ENCODE results near the gene CHSY3.
A peak's percentile ranks its signal among the peaks of the same experiment; 100 is the strongest.

CHSY3 gene

DNA sequence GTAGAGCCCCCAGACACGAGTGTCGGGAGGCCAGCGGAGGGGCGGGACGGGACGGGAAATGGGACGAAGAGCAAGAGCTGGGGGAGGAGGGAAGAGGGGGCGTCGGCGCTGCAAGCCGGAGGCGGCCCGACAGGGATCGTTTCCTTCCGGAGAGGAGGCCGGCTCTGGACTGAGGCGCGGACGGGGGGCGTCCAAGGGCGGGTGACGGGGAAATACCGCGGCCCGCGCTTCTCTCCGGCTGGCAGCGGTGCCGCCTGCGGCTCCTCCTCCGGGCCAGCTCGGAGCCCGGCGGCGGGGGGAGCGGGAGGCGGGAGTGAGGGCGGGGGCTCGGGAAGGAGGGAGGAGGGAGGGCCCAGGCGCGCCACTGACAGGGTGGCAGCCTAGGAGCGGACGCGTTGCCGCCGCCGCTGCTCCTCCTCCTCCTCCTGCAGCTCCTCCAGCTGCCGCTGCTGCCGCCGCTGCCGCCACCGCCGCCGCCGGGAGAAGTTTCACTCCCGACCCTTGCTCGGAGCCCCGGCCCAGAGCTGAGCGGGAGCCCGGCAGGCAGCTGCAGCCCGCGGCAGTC is at the start of gene CHSY3:
Gene CHSY3, plus strand, starts transcription at position 364 of the 565 bp plus-strand sequence.
- TF ChIP-seq ZNF274 (IDR thresholded peaks at IDR 0.05; ENCODE audit: low read depth, low read length) = no peak
- H3K4me3 ChIP-seq (ENCODE audit: low read length) = peak within 1 kb of the TSS; percentile 41; the same call in 1 of the 2 replicates

- no peak for TF ChIP-seq ZNF274 (IDR thresholded peaks at IDR 0.05; ENCODE audit: low read depth, low read length)
- no peak overlapping the region for H3K4me3 ChIP-seq (ENCODE audit: low read length)
Observed at GRCh38 chr5:129856325-129856724, 47.9 kb upstream of the CHSY3 start.

DNA sequence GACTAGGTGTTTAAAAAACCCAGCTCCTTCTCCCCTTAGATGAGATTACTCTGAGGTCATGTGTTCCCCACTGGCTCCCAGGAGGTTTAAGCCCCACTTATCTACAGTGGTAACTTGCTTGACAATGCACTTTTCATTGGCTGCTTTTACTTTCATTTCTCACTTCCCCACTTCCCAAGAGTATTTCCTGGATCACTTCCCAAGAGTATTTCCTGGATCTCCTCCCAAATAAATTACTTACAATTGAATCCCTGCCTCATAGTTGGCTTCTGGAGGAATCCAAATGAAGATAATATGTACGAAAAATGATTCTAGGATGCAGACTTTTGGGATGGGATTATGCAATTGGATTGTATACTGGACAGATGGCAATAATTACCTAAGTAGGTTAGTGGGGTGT is 47.1 kb upstream of the CHSY3 start:
- no peak for TF ChIP-seq ZNF274 (IDR thresholded peaks at IDR 0.05; ENCODE audit: low read depth, low read length)
- no peak overlapping the region for H3K4me3 ChIP-seq (ENCODE audit: low read length)

DNA sequence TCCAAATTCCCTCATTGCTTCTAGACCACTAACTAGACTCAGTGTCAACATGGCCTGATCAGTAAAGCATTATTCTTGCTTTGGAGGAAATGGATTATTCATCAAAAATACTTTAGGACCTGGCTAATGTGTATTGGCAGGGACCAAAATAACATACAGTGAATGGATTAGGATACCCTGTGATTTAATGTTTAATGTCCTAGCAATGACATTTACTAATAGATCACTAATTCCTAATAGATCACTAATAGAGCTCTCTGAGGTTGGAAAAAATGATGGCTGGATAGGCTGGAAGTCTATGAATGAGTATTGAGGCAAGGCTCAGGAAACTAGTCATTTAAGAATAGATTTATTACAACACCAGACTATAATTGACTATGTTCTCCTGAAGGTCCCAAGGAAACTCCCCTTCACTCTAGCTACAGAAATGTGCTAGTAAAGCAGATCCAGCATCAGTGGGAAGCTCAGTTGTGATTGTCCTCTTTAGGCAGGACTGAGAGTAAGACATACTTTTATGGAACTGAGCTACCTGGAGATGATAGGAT is 46.1 kb upstream of the CHSY3 start:
- H3K4me3 ChIP-seq (ENCODE audit: low read length) = no peak overlapping the region
- no peak for TF ChIP-seq ZNF274 (IDR thresholded peaks at IDR 0.05; ENCODE audit: low read depth, low read length)

- TF ChIP-seq ZNF274 (IDR thresholded peaks at IDR 0.05; ENCODE audit: low read depth, low read length) = no peak
- H3K4me3 ChIP-seq (ENCODE audit: low read length) = no peak overlapping the region
Observed at GRCh38 chr5:129884322-129884721, 19.9 kb upstream of the CHSY3 start.

DNA sequence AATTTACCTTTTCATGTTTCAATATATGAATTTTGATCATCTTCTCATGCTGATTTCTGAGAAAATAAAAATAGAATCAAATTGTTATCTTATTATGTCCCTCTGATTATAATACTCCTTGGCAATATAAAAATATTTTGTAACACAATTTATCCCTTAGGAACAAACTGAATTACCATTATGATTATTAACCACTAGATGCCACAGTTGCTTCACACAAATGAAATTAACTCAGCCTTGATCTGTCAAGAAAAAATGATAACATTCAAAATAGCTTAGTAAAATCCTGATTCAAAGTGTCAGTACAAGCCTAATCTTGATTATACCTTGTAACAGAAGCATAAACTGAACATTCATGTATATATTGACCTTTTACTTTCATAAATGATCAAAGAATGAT is 4.8 kb upstream of the CHSY3 start:
- H3K4me3 ChIP-seq (ENCODE audit: low read length) = no peak overlapping the region
- no peak for TF ChIP-seq ZNF274 (IDR thresholded peaks at IDR 0.05; ENCODE audit: low read depth, low read length)

GRCh38 chr5:129902816-129903215 is 1.4 kb upstream of the CHSY3 start:
- TF ChIP-seq ZNF274 (IDR thresholded peaks at IDR 0.05; ENCODE audit: low read depth, low read length) = no peak

GRCh38 chr5:129903466-129904101 is 681 bp upstream of the CHSY3 start:
- no peak for TF ChIP-seq ZNF274 (IDR thresholded peaks at IDR 0.05; ENCODE audit: low read depth, low read length)
- peak overlapping the region; percentile 41; the same call in 1 of the 2 replicates for H3K4me3 ChIP-seq (ENCODE audit: low read length)

More at GRCh38 chr5:129902816-129903215, 1.4 kb upstream of the CHSY3 start:
- H3K4me3 ChIP-seq (ENCODE audit: low read length) = no peak overlapping the region

- peak overlapping the region; percentile 41; the same call in 1 of the 2 replicates for H3K4me3 ChIP-seq (ENCODE audit: low read length)
- no peak for TF ChIP-seq ZNF274 (IDR thresholded peaks at IDR 0.05; ENCODE audit: low read depth, low read length)
Observed at GRCh38 chr5:129904667-129905472, 605 bp downstream of the CHSY3 start.

DNA sequence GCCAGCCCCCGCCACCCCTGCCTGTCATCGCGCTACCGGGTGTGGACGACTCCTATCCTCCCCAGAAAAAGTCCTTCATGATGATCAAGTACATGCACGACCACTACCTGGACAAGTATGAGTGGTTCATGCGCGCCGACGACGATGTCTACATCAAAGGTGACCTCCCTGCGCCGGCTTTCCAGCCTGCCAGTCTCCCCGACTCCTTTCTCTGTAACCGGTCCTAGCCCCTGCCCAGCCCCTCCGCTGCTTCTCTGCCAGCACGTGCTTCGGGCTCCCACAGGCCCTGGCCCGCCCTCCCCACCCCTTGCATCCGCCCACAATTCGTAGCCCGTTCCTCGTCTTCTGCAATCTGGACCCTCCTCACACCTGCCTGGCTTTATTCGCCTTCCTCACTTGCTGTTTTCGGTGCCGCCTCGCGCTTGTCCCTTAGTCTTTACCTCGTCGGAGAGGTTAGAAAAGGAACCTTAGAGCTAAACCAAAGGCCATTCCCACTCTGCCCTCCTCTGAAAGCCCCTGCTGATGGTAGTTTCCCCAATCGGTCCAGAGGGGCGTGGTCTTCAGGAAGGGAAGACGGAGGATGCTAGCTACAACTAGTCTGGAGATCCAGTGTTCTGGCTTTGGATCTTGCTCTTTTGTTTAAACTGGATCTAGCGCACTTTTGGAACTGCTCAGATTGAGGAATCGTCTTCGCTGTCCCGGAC is 1.4 kb downstream of the CHSY3 start:
- H3K4me3 ChIP-seq (ENCODE audit: low read length) = 0 out of 2 replicates have a peak overlapping the region, but pooled peaks have one; percentile 41
- TF ChIP-seq ZNF274 (IDR thresholded peaks at IDR 0.05; ENCODE audit: low read depth, low read length) = no peak

DNA sequence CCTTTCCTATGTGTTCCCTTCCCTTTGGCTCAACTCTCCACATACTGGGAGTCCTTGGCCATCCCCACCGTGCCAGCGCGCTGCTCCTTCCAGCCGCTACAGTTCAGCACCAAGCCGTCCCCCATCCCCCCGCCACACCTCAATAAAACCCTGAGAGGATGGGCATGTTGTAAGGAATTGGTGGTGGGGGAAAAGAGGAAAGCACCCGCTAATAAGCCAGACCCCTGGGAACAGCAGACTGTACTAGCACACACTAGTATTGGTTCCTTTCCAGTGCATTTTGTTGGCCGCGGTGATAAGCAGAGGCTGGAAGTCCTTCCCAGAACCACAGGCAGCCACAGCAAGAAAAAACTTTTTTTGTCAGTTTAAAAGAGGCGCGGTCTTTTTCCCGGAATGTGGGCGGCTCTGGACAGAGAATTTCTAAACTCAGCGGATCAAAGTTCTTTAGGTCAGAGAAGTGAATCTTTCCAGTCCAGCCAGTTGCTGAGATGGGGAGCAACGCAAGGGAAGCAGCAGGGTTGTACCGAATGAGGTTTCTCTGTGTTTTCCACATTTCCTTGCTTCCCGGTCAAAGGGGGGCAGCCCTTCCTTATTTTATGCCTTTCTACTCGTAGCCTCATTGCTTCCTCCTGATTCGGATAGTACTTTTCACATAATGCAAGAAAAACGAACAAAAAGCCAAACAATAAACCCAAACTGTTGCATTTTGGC is 2.1 kb downstream of the CHSY3 start:
- H3K4me3 ChIP-seq (ENCODE audit: low read length) = no peak overlapping the region
- no peak for TF ChIP-seq ZNF274 (IDR thresholded peaks at IDR 0.05; ENCODE audit: low read depth, low read length)

DNA sequence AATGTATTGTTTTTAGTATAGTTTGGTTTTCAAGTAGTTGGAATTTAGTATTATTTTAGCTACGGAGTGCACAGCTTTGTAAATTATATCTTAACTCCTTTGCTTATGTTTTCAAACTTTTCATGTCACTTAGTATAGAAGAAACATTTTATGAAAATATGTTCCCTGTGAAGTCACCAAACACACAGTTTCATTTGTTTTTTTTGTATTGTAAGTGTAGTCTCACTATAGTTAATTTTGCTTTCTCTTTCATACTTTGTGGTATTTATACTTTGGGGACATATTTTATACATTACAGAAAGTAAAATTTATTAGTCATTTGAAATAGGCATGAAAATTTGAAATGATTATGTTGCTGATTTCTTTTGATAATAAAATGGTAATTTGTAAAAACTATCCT is 5.0 kb downstream of the CHSY3 start:
- H3K4me3 ChIP-seq (ENCODE audit: low read length) = no peak overlapping the region
- TF ChIP-seq ZNF274 (IDR thresholded peaks at IDR 0.05; ENCODE audit: low read depth, low read length) = no peak

DNA sequence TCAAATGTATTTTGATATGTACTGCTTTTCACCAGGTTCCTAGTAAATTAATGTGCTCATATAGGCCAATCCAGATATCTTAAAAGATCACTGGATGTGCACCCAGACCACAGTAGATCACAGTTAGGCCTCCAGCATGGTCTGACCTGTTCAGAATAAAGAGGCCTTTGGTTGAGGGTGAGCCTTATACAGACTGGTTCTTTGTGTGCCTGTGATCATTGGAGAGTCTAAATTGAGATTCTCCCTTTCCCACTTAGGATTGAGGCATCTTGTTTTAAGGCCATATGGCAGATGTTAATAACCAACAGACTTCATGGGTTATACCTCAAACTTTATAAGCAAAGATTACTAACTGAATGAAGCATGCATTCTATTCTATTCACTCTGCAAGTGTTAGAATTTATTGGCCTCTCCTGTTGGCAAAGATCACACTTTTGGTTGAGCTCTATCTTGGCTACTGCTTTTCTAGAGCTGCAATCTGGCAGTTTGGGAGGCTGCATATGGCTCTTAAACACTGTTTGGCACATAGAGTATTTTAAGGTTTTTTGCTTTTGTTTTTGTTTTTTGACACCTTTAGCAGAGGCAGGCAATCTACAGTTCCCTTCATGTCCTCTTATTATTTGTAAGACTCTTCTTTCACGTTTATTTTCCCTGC is 8.5 kb downstream of the CHSY3 start:
- no peak overlapping the region for H3K4me3 ChIP-seq (ENCODE audit: low read length)
- TF ChIP-seq ZNF274 (IDR thresholded peaks at IDR 0.05; ENCODE audit: low read depth, low read length) = no peak
